DOHH2 (cell line): ENCODE data around the gene AMPD3.

Experiments used
- CTCF ChIP-seq: fragments of 200-600 bp; sonication (generic); IDR thresholded peaks from one replicate; pipeline ENCODE4 v1.5.1; 2014; ENCODE audit warnings: antibody characterized with exemption, mild to moderate bottlenecking, low read depth, low read length; ENCODE audit not compliant: poor library complexity, severe bottlenecking
- EZH2phosphoT487 ChIP-seq: fragments of 200-600 bp; sonication (generic); IDR thresholded peaks from 2 replicates; pipeline ENCODE4 v1.6.1; 2017; ENCODE audit warnings: borderline replicate concordance, mild to moderate bottlenecking, antibody characterized with exemption, low read length, moderate library complexity, mixed read lengths

DNA sequence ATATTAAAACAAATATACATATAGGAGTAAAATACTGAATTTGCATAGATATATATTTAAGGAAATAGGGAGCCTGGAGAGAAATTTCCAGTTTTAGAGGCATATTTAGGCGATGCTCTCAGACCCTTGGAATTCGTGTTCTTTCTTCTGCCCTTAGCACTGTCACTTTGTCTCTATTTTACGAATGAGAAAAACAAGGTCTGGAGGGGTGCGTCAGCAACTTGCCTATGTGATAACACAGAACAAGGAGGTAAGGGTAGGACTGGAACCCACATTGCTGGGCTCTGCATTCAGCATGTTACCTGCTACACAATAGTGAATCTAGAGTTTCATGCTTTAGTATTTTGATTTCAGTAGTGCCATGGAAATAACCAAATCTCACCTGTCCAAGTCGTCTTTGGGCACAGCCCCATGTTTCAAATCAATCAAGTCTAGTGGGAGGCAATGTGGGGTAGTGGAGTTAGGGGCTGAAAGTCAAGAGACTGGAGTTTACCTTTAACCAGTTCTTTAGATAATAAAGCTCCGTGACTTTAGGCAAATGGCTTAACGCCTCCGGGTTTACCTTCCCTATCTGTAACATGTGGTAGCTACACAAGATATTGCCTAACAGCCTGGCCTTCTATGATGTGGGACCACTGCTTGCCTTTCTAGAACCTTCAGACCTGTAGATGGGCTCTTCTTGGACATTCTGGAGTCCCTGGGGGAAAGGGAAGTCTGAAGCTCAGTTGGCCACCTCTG is 44.8 kb upstream of the AMPD3 start:
- TF ChIP-seq CTCF (no peak), EZH2phosphoT487 (no peak)
